Loucy (cell line): Measurements from ENCODE around the gene TERB2.

Source experiments
- EZH2phosphoT487 ChIP-seq: fragments of 200-600 bp; IDR thresholded peaks from 2 replicates; pipeline ENCODE4 v1.6.1; 2018; ENCODE audit warnings: antibody characterized with exemption, mild to moderate bottlenecking, moderate library complexity, borderline replicate concordance
- TF ChIP-seq, protein P1 (sequence below): fragments of 200-600 bp; sonication (generic); conservative IDR thresholded peaks from 2 replicates; pipeline ENCODE4 v1.5.1; 2014; ENCODE audit warnings: mild to moderate bottlenecking, antibody characterized with exemption, low read length

DNA sequence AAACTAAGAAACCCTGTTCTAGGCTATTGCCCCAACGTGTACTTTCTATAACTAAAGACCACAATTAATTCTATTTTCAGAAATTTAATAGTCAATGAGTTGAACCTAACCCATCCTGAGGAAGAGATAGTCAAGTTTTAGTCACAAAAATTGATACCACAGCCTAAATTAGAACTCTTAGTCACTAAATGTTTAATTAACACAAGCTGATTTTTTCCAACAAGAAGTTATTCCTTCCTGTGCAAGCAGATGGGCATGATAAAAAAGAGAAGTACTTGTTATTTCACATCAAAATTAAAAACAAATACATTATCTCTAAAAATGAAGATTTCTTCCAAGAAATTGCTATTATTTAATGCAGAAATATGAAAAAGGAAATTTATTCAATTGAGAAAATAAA lies 38.4 kb upstream of the TERB2 start:
- TF ChIP-seq, protein P1, sequence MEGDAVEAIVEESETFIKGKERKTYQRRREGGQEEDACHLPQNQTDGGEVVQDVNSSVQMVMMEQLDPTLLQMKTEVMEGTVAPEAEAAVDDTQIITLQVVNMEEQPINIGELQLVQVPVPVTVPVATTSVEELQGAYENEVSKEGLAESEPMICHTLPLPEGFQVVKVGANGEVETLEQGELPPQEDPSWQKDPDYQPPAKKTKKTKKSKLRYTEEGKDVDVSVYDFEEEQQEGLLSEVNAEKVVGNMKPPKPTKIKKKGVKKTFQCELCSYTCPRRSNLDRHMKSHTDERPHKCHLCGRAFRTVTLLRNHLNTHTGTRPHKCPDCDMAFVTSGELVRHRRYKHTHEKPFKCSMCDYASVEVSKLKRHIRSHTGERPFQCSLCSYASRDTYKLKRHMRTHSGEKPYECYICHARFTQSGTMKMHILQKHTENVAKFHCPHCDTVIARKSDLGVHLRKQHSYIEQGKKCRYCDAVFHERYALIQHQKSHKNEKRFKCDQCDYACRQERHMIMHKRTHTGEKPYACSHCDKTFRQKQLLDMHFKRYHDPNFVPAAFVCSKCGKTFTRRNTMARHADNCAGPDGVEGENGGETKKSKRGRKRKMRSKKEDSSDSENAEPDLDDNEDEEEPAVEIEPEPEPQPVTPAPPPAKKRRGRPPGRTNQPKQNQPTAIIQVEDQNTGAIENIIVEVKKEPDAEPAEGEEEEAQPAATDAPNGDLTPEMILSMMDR, result no peak
- TF ChIP-seq EZH2phosphoT487, result no peak
